ENCODE results near the gene TOLLIP.

GRCh38 chr11:1281974-1282365 is 27.5 kb downstream of the TOLLIP start:
- TF ChIP-seq NFIC (IDR thresholded peaks at IDR 0.05) (no peak), ZBTB7A (IDR thresholded peaks at IDR 0.05; ENCODE audit: low read depth) (no peak)

Data from Ishikawa (cell line).